SH-SY5Y (cell line): ENCODE data around the gene IRGC.

Source experiments
- GATA2 ChIP-seq: IDR thresholded peaks from 2 replicates; pipeline ENCODE4 v1.6.1; 2011; ENCODE audit warnings: mild to moderate bottlenecking, low read depth, low read length
- GATA3 ChIP-seq: IDR thresholded peaks from 2 replicates; pipeline ENCODE4 v1.6.1; 2011; ENCODE audit warnings: low read depth, mild to moderate bottlenecking, low read length, moderate library complexity

GRCh38 chr19:43683905-43684304 lies 32.0 kb upstream of the IRGC start:
- TF ChIP-seq GATA2: no peak
- no peak for TF ChIP-seq GATA3
